T-helper 2 cell (primary cell): ENCODE results near the gene CATSPER3.

ENCODE experiments used
- DNase-seq, 5 experiments: peaks; one replicate each; pipeline versions ENCODE4 v3.0.0 to v3.0.0-alpha.2; 2012 to 2022

The CATSPER3 gene

DNA sequence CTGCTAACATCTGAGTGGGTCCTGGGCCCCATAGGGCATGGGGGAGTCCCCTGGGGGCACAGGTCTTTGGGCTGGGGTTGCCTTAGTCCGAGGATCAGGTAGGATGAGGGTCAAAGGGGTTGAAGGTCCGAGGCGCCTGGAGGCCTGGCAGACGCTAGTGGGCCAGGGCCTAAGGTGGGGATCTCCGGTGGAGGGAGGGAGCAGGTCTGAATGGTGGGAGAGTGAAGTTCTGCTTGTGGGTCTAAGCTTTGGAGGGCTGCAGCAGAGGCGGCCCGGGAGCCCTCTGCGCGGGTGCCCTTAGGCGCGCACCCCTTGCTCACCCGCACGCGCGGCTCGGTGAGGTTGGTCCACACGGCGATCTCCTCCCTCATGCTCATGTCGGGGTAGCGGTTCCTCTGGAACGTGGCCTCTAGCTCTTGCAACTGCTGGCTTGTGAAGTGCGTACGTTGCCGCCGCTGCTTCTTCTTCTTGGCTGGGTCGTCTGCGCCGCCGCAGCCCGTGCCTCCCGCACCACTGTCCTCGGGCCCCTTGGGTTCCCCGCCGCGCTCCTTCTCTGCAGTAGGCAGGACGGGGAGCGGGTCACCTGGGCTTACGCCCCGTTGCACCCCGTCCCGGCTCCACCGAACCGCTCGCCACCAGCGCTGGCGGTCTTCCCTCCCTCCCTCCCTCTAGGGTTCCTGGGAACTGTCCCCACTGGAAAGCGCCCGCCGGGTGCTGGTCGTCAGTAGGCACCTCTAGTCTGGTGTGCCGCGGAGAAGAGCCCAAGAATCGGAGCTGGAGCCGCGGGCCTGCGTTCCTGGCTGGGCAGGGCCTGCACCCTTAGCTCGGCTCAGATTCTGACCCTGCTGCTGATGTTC is 63.5 kb downstream of the CATSPER3 start:
- peak in 1 of 5 experiments; percentile 39 for DNase-seq

GRCh38 chr5:135031813-135032694 is 64.3 kb downstream of the CATSPER3 start:
- no peak for DNase-seq

- DNase-seq, result no peak
These were observed 64.9 kb downstream of the CATSPER3 start for GRCh38 chr5:135032695-135032998.

- DNase-seq, result peak in 1 of 5 experiments; percentile 38
These were observed 65.5 kb downstream of the CATSPER3 start for GRCh38 chr5:135032999-135033861.

- DNase-seq, result peak in 1 of 5 experiments; percentile 30
These were observed 66.2 kb downstream of the CATSPER3 start, which contains the start of gene PITX1 for GRCh38 chr5:135033901-135034235. Gene PITX1, minus strand, starts transcription at chr5:135034228. Its CDS starts 347 bp downstream, at chr5:135033881.

DNA sequence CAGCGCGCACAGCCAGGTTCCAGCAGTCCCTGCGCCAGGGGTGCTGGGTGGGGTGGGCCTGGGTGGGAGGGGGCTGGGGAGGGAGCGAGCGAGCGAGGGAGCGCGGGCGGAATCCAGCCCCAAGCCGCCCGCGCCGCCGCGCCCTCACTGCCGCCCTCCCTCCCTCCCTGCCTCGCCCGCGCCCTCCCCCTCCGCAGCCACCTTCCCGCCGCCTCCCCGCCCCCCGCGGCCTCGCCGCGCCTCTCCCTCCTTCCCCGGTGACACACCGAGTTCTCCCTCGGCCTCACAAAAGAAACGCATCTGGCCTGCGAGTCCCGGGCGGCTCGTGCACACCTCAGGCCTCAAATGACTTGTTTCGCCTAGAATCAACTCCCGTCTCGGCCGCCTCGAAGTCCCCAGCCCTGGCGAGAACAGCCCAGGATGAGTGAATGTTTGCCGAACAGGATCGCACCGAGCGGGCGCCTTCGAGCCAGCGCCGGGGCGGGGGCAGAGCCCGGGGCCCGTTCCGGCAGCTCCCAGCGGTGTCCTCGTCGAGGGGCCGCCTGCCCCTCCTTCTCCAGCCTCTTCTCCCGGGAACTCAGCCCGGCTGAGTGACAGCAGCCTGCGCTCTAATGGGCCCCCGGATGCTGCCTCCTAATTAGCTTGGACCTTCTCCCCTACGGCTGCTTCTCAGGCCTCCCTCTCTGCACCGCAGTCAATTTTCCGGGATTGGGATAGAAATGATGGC is 66.7 kb downstream of the CATSPER3 start:
- DNase-seq, result peak in 2 of 5 experiments; percentile 10 to 30

DNA sequence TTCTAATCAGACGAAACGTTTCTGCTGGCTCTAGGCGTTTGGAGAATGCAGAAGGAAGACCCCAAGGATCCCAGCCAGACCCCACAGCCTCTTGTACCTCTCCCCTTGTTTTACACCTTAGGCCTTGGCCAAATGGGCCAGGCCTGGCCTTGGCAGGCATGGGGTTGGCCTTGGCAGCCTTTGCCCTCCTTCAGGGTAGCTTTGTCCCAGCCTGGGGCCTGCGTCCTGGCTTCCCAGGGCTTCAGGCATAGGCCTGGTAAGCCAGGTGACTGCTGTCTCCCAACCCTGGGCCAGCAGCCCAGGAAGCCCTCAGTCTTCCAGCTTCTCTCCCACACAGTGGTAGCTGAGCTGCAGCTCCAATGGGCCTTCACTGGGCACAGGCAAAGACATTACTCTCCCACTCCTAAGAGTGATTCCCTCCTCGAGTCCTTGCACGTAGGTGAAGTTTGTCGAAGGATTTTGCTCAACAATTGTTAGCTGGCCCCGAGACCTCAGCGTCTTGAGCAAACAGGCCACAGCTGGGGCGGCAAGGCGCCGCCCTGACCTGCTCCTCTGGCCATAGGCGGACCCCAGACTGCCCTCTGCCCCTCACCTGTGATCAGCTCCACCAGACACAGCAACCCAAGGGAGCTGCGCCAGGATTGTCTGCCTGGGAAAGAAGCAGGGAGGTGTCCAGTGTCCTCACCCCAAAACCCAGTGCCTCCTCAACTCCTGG is 67.4 kb downstream of the CATSPER3 start:
- no peak for DNase-seq

- DNase-seq, result no peak
These were observed 67.9 kb downstream of the CATSPER3 start for GRCh38 chr5:135035678-135036030.

- no peak for DNase-seq
These were observed 68.7 kb downstream of the CATSPER3 start for GRCh38 chr5:135036405-135036804.

- no peak for DNase-seq
These were observed 70.0 kb downstream of the CATSPER3 start for GRCh38 chr5:135037519-135038204.

GRCh38 chr5:135038205-135038812 is 70.6 kb downstream of the CATSPER3 start:
- no peak for DNase-seq

DNA sequence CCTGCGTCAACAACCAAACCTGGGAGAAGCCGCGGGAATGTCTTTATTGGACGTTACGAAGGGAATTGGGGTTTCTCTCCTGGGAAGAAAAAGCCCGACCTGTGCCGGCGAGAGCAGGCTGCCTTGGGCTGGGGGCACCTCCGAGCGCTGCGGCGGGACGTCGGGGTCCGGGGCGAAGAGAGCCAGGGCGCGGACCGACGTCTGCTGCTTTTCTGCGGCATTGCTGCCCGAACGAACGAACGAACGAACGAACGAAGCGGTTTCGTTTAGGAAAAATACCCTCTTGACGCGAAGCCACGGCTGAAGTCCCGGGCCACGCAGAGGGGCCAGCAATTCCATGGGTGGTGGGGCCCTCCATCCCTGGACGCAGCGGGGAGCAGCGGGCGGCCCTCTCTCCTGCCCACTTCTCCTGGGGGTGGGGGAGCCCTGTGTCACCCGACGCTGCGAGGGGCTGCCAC is 71.1 kb downstream of the CATSPER3 start:
- DNase-seq, result no peak

GRCh38 chr5:135039271-135040033 is 71.7 kb downstream of the CATSPER3 start:
- peak in 1 of 5 experiments; percentile 39 for DNase-seq

DNA sequence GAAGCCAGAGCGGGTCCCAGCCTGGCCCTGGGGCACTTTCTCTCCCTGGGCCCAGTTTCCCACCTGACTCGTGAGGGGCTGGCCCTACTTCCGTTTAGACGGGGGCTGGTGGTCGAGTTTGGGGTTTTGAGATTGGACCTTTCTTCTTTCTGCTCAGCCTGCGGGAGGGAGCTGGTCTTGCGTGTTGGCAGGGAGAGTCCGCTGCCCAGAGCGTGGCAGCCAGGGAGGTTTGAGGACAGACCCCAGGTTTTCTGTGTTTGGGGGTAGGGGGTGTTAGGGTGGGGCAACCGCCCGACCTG is 72.3 kb downstream of the CATSPER3 start:
- DNase-seq, result no peak

DNA sequence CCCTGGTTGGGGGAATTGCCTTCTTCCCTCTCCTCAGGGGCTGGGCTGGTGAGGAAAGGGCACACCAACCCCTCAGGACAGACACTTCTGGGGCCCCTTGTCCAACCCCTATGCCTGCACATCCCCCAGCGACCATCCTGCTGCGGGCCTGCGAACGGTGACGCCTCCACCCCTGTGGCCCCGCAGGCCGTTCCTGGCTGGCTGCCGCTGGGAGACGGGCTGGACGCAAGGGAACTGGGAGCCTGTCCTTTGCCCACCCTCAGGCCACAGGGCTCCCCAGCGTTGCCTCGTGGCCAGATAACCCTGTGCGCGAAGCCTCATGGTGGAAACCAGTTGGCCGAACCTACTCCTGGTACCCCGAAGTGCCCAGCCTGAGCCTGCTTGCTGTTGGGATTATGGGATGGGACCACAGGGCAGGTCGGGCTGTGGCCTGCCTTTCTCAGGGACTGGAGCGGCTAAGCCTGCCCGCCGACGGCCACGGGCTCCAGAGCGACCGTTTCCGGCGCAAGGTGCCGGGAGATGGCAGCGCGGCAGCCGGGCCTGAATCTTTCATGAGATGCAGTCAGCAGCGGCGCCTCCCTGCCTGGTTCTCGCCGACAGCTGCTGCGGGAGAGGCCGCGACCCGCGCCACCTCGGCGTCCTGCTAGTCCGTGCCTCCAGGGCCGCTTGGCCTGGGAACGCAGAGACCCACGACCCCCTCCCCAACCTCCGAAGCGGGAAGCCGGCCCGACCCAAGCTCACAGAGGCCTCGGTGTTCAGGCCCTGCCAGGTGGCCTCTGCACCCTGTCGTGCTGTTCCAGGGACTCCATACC is 72.8 kb downstream of the CATSPER3 start:
- peak in 1 of 5 experiments; percentile 23 for DNase-seq

- DNase-seq, result no peak
These were observed 73.5 kb downstream of the CATSPER3 start for GRCh38 chr5:135041145-135041587.

GRCh38 chr5:135041726-135042125 is 74.0 kb downstream of the CATSPER3 start:
- no peak for DNase-seq

DNA sequence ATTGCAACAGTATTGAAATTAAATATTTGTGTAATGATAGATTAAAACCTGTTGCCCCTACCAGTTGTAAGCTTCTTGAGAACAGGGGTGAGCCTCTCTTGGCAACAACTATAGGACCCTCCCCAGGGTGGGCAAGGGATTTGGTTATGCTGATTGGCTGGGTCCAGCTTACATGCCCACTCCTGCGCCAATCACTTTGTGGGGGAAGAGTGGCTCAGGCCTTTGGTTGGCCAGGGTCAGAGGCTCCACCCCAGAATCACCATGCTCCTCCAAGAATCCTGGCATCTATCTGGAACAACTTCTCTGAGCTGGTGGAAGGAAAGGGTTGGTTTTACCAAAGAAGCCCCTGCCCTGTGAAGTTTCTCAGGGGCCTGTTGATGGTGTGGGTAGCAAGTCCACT is 74.9 kb downstream of the CATSPER3 start:
- DNase-seq, result no peak

DNA sequence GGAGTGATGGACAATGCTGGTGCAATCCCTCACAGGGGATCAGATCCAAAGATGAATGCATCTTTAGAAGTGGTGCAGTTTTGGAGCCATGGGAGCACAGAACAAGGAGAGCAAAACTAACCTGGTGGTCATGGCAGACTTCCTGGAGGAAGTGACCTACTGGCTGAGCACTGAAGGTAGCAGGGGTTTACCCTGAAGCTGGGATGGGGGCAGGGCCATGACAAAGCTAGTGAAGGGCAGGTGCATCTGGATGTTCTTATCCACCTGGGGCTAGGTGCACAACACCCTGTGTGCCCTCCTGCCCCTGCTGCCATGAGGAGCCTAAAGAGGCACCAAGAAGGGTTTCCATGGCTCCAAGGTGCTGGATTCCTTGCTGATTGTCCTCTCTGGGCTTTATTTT is 77.8 kb downstream of the CATSPER3 start:
- DNase-seq, result no peak
